Testis (tissue), 2 donors: Measurements from ENCODE around the gene ARHGAP32.

Experiments
- POLR2A ChIP-seq: fragments of 450-650 bp; IDR thresholded peaks from one replicate; pipeline ENCODE4 v1.6.1; 2017; ENCODE audit warnings: antibody characterized with exemption, mild to moderate bottlenecking, moderate library complexity
- TF ChIP-seq, protein P1 (sequence below), 3 experiments: fragments of 450-650 bp in 2 of 3; fragments of 200-600 bp in 1 of 3; sonication (generic) in 1 of 3; IDR thresholded peaks; one replicate each; pipeline ENCODE4 v1.5.1; 2016 to 2019; ENCODE audit warnings: antibody characterized with exemption in 3 of 3, mild to moderate bottlenecking in 2 of 3, moderate library complexity in 1 of 3

DNA sequence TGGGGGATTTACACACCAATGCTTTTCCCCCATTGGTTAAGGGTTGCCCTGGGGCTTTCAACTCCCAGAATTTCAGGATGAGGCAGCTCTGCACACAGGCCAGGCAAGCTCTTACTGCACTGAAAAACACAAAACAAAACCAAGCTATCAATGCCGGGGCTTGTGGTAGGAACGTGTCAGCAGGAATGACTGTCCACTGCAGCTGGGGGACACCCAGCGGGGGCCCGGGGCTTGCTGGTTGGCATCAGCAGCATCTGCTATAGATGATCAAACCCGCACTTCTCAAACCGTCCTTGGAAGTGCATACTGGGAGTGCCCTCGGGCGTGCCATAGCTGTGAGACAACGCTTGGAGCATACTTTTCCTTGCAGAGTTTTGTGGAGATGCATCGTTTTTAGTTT lies 257.2 kb downstream of the ARHGAP32 start:
- TF ChIP-seq POLR2A = no peak
- TF ChIP-seq, protein P1, sequence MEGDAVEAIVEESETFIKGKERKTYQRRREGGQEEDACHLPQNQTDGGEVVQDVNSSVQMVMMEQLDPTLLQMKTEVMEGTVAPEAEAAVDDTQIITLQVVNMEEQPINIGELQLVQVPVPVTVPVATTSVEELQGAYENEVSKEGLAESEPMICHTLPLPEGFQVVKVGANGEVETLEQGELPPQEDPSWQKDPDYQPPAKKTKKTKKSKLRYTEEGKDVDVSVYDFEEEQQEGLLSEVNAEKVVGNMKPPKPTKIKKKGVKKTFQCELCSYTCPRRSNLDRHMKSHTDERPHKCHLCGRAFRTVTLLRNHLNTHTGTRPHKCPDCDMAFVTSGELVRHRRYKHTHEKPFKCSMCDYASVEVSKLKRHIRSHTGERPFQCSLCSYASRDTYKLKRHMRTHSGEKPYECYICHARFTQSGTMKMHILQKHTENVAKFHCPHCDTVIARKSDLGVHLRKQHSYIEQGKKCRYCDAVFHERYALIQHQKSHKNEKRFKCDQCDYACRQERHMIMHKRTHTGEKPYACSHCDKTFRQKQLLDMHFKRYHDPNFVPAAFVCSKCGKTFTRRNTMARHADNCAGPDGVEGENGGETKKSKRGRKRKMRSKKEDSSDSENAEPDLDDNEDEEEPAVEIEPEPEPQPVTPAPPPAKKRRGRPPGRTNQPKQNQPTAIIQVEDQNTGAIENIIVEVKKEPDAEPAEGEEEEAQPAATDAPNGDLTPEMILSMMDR (IDR thresholded peaks at IDR 0.05) = no peak
